HG03378 (cell line): ENCODE results near the gene TSPAN1.

Experiments used
- ATAC-seq: cut with Tn5 transposase; IDR thresholded peaks from one replicate; pipeline ENCODE4 v1.9.1; 2021; ENCODE audit warnings: mild to moderate bottlenecking, moderate library complexity; ENCODE audit not compliant: unreplicated experiment

TSPAN1 gene

GRCh38 chr1:46159516-46159915 lies 15.4 kb upstream of the TSPAN1 start:
- ATAC-seq = no peak

GRCh38 chr1:46160212-46160611 lies 14.7 kb upstream of the TSPAN1 start:
- no peak for ATAC-seq

- ATAC-seq = no peak
These were observed 8.1 kb upstream of the TSPAN1 start for GRCh38 chr1:46166521-46167462.

- no peak for ATAC-seq
These were observed 6.4 kb upstream of the TSPAN1 start for GRCh38 chr1:46168477-46168876.

GRCh38 chr1:46169811-46170454 lies 5.0 kb upstream of the TSPAN1 start:
- no peak for ATAC-seq

- no peak for ATAC-seq
These were observed 3.5 kb upstream of the TSPAN1 start for GRCh38 chr1:46171351-46171750.

- no peak for ATAC-seq
These were observed 3.0 kb upstream of the TSPAN1 start for GRCh38 chr1:46171871-46172270.

- no peak for ATAC-seq
These were observed 2.6 kb upstream of the TSPAN1 start for GRCh38 chr1:46172321-46172720.

- ATAC-seq = no peak
These were observed 1.5 kb upstream of the TSPAN1 start for GRCh38 chr1:46173361-46173856.

GRCh38 chr1:46175243-46175642 lies 356 bp downstream of the TSPAN1 start:
- no peak for ATAC-seq

- ATAC-seq = no peak
These were observed 1.5 kb downstream of the TSPAN1 start, which contains the start of gene P3R3URF for GRCh38 chr1:46176211-46176865. Gene P3R3URF (minus strand): TSS chr1:46176488. CDS start chr1:46176471, 17 bp downstream.

GRCh38 chr1:46179138-46180081 lies 4.5 kb downstream of the TSPAN1 start:
- peak; percentile 48 for ATAC-seq

GRCh38 chr1:46180082-46180616 lies 5.3 kb downstream of the TSPAN1 start:
- ATAC-seq = no peak

- no peak for ATAC-seq
These were observed 6.7 kb downstream of the TSPAN1 start for GRCh38 chr1:46181343-46182260.

- no peak for ATAC-seq
These were observed 8.4 kb downstream of the TSPAN1 start for GRCh38 chr1:46183079-46183847.

- no peak for ATAC-seq
These were observed 9.2 kb downstream of the TSPAN1 start for GRCh38 chr1:46183926-46184557.

- ATAC-seq = no peak
These were observed 10.2 kb downstream of the TSPAN1 start for GRCh38 chr1:46184920-46185658.
